Common myeloid progenitor, CD34-positive (primary cell): Measurements from ENCODE around the gene GPC4.

Experiments used
- CTCF ChIA-PET: fragments of 350-600 bp; sonication (Branson Sonifier 250); formaldehyde crosslinking; loops from one replicate; lab custom pipeline; 2021; ENCODE audit warnings: antibody characterized with exemption; lab: Charles Lee
- POLR2A ChIA-PET: fragments of 350-600 bp; sonication (Branson Sonifier 250); formaldehyde crosslinking; loops from one replicate; lab custom pipeline; 2021; ENCODE audit warnings: antibody characterized with exemption; lab: Charles Lee
- DNase-seq, 3 donors: peaks; one replicate each; pipeline versions ENCODE4 v3.0.0 to v3.0.0-alpha.2; 2013
- H3K27ac ChIP-seq, 2 experiments: 1 replicate in 1 of 2; 2 replicates in 1 of 2; pipeline ENCODE4 v1.7.0; 2013; ENCODE audit warnings: inconsistent platforms in 2 of 2, low read length in 2 of 2, mild to moderate bottlenecking in 2 of 2, low read depth in 1 of 2, moderate library complexity in 1 of 2; ENCODE audit not compliant: severe bottlenecking in 2 of 2, insufficient read depth in 1 of 2, poor library complexity in 1 of 2
- H3K27me3 ChIP-seq, 5 experiments: replicated peaks in 2 of 5; 1 replicate in 3 of 5; 2 replicates in 2 of 5; pipeline versions ENCODE4 v1.6.1 to v1.7.0; 2013; ENCODE audit warnings: low read length in 4 of 5, mild to moderate bottlenecking in 2 of 5, moderate library complexity in 2 of 5, inconsistent platforms in 1 of 5; ENCODE audit not compliant: insufficient read depth in 5 of 5, control insufficient read depth in 4 of 5
- H3K36me3 ChIP-seq, 4 experiments: 1 replicate in 2 of 4; 2 replicates in 2 of 4; pipeline versions ENCODE4 v1.6.1 to v1.7.0; 2013; ENCODE audit warnings: low read length in 3 of 4, control low read depth in 1 of 4, mild to moderate bottlenecking in 1 of 4; ENCODE audit not compliant: control insufficient read depth in 4 of 4, insufficient read depth in 4 of 4
- H3K4me1 ChIP-seq, 4 experiments: 1 replicate in 3 of 4; 2 replicates in 1 of 4; pipeline versions ENCODE4 v1.6.1 to v1.7.1; 2013; ENCODE audit warnings: low read length in 3 of 4, mild to moderate bottlenecking in 3 of 4, control low read depth in 1 of 4, inconsistent platforms in 1 of 4, moderate library complexity in 1 of 4; ENCODE audit not compliant: control insufficient read depth in 4 of 4, insufficient read depth in 4 of 4; ENCODE audit errors: control extremely low read depth in 1 of 4
- H3K4me3 ChIP-seq, 7 experiments: 1 replicate in 4 of 7; 2 replicates in 3 of 7; pipeline versions ENCODE4 v1.5.1 to v1.7.0; 2013; ENCODE audit warnings: mild to moderate bottlenecking in 7 of 7, low read length in 6 of 7, moderate library complexity in 6 of 7, inconsistent platforms in 2 of 7, low read depth in 2 of 7, control low read depth in 1 of 7; ENCODE audit not compliant: insufficient read depth in 4 of 7, control insufficient read depth in 1 of 7; ENCODE audit errors: extremely low read depth in 1 of 7
- H3K9me3 ChIP-seq, 5 experiments: 1 replicate in 4 of 5; 2 replicates in 1 of 5; pipeline versions ENCODE4 v1.6.1 to v1.7.1; 2013; ENCODE audit warnings: low read length in 4 of 5, mild to moderate bottlenecking in 2 of 5, inconsistent platforms in 1 of 5, low read depth in 1 of 5, moderate library complexity in 1 of 5; ENCODE audit not compliant: control insufficient read depth in 4 of 5, insufficient read depth in 2 of 5; ENCODE audit errors: control extremely low read depth in 1 of 5
- WGBS: methylation state at CpG from one replicate; pipeline ENCODE4 v1.1.5; 2013; ENCODE audit not compliant: insufficient coverage; 5-methylcytosine and 5-hydroxymethylcytosine counted together

Gene GPC4

GRCh38 chrX:133308499-133308897 is 106.8 kb downstream of the GPC4 start:
- Histone ChIP-seq H3K4me3 (no peak overlapping the region), H3K9me3 (no peaks in the 10 kb centered on the region), H3K4me1 (no peaks in the 10 kb centered on the region), H3K27me3 (peaks cover 0 to 22% (median 0%) of the 10 kb centered on the region in 5 experiments), H3K36me3 (no peaks in the 10 kb centered on the region), H3K27ac (no peak overlapping the region)
- WGBS, result 94% methylated on average over 2 of the region's 5 CpGs
- ChIA-PET POLR2A (no interaction called here), CTCF (no interaction called here)
- no peak for DNase-seq

GRCh38 chrX:133307637-133308498 is 107.4 kb downstream of the GPC4 start:
- Histone ChIP-seq H3K27ac (no peak overlapping the region), H3K27me3 (peaks cover 0 to 19% (median 0%) of the 10 kb centered on the region in 5 experiments), H3K9me3 (no peaks in the 10 kb centered on the region), H3K4me1 (no peaks in the 10 kb centered on the region), H3K4me3 (no peak overlapping the region), H3K36me3 (no peaks in the 10 kb centered on the region)
- ChIA-PET POLR2A (no interaction called here), CTCF (no interaction called here)
- 74% methylated on average over 11 of the region's 13 CpGs for WGBS
- DNase-seq, result peak; percentile 4 to 48 (median 27)

- 88% methylated on average over 1 of the region's 3 CpGs for WGBS
- Histone ChIP-seq H3K27me3 (peaks cover 0 to 19% (median 0%) of the 10 kb centered on the region in 5 experiments), H3K27ac (no peak overlapping the region), H3K4me3 (no peak overlapping the region), H3K4me1 (no peaks in the 10 kb centered on the region), H3K36me3 (no peaks in the 10 kb centered on the region), H3K9me3 (no peaks in the 10 kb centered on the region)
- ChIA-PET POLR2A (no interaction called here), CTCF (no interaction called here)
- no peak for DNase-seq
Measured at GRCh38 chrX:133307094-133307493, 108.2 kb downstream of the GPC4 start.

- Histone ChIP-seq H3K4me3 (no peak overlapping the region), H3K27ac (no peak overlapping the region), H3K4me1 (no peaks in the 10 kb centered on the region), H3K27me3 (peaks cover 0 to 14% (median 0%) of the 10 kb centered on the region in 5 experiments), H3K36me3 (no peaks in the 10 kb centered on the region), H3K9me3 (no peaks in the 10 kb centered on the region)
- CTCF ChIA-PET, result no interaction called here
- DNase-seq, result no peak
- POLR2A ChIA-PET, result no interaction called here
- 63% methylated on average over 1 of the region's 3 CpGs for WGBS
Measured at GRCh38 chrX:133306316-133306715, 109.0 kb downstream of the GPC4 start.

- Histone ChIP-seq H3K27ac (no peak overlapping the region), H3K4me1 (no peaks in the 10 kb centered on the region), H3K36me3 (no peaks in the 10 kb centered on the region), H3K9me3 (no peaks in the 10 kb centered on the region), H3K4me3 (no peak overlapping the region), H3K27me3 (peaks cover 0 to 10% (median 0%) of the 10 kb centered on the region in 5 experiments)
- DNase-seq, result no peak
- ChIA-PET POLR2A (interaction anchor here (0.7 kb wide), 1 partner anchor 110 kb away, joined by 3 read pairs; the partner anchor contains the start of gene GPC4), CTCF (no interaction called here)
Measured at GRCh38 chrX:133305348-133305747, 109.9 kb downstream of the GPC4 start.

- H3K4me3 ChIP-seq, result no peak overlapping the region
- POLR2A ChIA-PET, result no interaction called here
- WGBS, result 100% methylated on average over 7 of the region's 10 CpGs
- DNase-seq, result no peak
- no peak overlapping the region for H3K27ac ChIP-seq
- peaks cover 0 to 5% (median 0%) of the 10 kb centered on the region in 5 experiments for H3K27me3 ChIP-seq
- CTCF ChIA-PET, result no interaction called here
- no peaks in the 10 kb centered on the region for H3K36me3 ChIP-seq
- H3K9me3 ChIP-seq, result no peaks in the 10 kb centered on the region
- H3K4me1 ChIP-seq, result no peaks in the 10 kb centered on the region
Measured at GRCh38 chrX:133302775-133303445, 112.4 kb downstream of the GPC4 start.

- no peak for DNase-seq
- no peaks in the 10 kb centered on the region for H3K36me3 ChIP-seq
- ChIA-PET POLR2A (no interaction called here), CTCF (no interaction called here)
- no peak overlapping the region for H3K27ac ChIP-seq
- H3K4me3 ChIP-seq, result no peak overlapping the region
- H3K9me3 ChIP-seq, result no peaks in the 10 kb centered on the region
- no peaks in the 10 kb centered on the region for H3K4me1 ChIP-seq
- peaks cover 0 to 3% (median 0%) of the 10 kb centered on the region in 5 experiments for H3K27me3 ChIP-seq
Measured at GRCh38 chrX:133300591-133300990, 114.7 kb downstream of the GPC4 start.
